Liver (tissue), 9 donors: ENCODE measurements around the gene ASMTL. TPM values are rescaled to one million over a fixed set of nuclear protein-coding genes. Genes with fewer than 3 reads are reported as not detected.

Experiments used
- DNase-seq: peaks from one replicate; pipeline ENCODE4 v3.0.0-alpha.2; 2017; ENCODE audit warnings: low spot score
- H3K27ac ChIP-seq, 2 donors: one replicate each; pipeline ENCODE4 v1.7.0; 2013; ENCODE audit warnings: inconsistent platforms in 2 of 2, low read length in 2 of 2, control low read depth in 1 of 2, low read depth in 1 of 2, mild to moderate bottlenecking in 1 of 2
- H3K27me3 ChIP-seq, 4 donors: one replicate each; pipeline versions ENCODE4 v1.6.1 to v1.7.0; 2013; ENCODE audit warnings: low read length in 3 of 4, inconsistent platforms in 1 of 4, mild to moderate bottlenecking in 1 of 4, moderate library complexity in 1 of 4; ENCODE audit not compliant: control insufficient read depth in 4 of 4, insufficient read depth in 4 of 4
- H3K36me3 ChIP-seq, 4 donors: one replicate each; pipeline versions ENCODE4 v1.6.1 to v1.7.0; 2013; ENCODE audit warnings: low read length in 3 of 4, mild to moderate bottlenecking in 3 of 4, low read depth in 1 of 4, moderate library complexity in 1 of 4; ENCODE audit not compliant: control insufficient read depth in 4 of 4, insufficient read depth in 3 of 4
- H3K4me1 ChIP-seq, 4 donors: one replicate each; pipeline versions ENCODE4 v1.6.1 to v1.7.0; 2013; ENCODE audit warnings: low read length in 3 of 4, mild to moderate bottlenecking in 3 of 4, moderate library complexity in 1 of 4; ENCODE audit not compliant: control insufficient read depth in 4 of 4, insufficient read depth in 4 of 4
- H3K4me3 ChIP-seq, 3 donors: one replicate each; pipeline versions ENCODE4 v1.6.1 to v1.7.0; 2013; ENCODE audit warnings: low read length in 3 of 3, control low read depth in 1 of 3, low read depth in 1 of 3, mild to moderate bottlenecking in 1 of 3
- H3K9ac ChIP-seq, 2 donors: one replicate each; pipeline ENCODE4 v1.7.0; 2013; ENCODE audit warnings: low read length in 2 of 2, mild to moderate bottlenecking in 2 of 2, moderate library complexity in 2 of 2, control low read depth in 1 of 2, low read depth in 1 of 2
- H3K9me3 ChIP-seq, 4 donors: one replicate each; pipeline versions ENCODE4 v1.6.1 to v1.7.0; 2013; ENCODE audit warnings: low read length in 3 of 4; ENCODE audit not compliant: control insufficient read depth in 4 of 4
- HNF4G ChIP-seq: IDR thresholded peaks from 2 replicates; pipeline ENCODE4 v1.6.1; 2016; ENCODE audit warnings: antibody characterized with exemption
- NR2F2 ChIP-seq: IDR thresholded peaks from 2 replicates; pipeline ENCODE4 v1.6.1; 2016; ENCODE audit warnings: antibody characterized with exemption
- RXRA ChIP-seq, 2 donors: IDR thresholded peaks; 2 replicates each; pipeline ENCODE4 v1.6.1; 2017 to 2018; ENCODE audit warnings: antibody characterized with exemption in 2 of 2, mild to moderate bottlenecking in 1 of 2
- SP1 ChIP-seq: IDR thresholded peaks from 2 replicates; pipeline ENCODE4 v1.6.1; 2018; ENCODE audit warnings: antibody characterized with exemption, mild to moderate bottlenecking
- WGBS: extraction: QIAGEN DNeasy Blood & Tissue Kit; methylation state at CpG from one replicate; pipeline ENCODE4 v1.1.7; 2013; 5-methylcytosine and 5-hydroxymethylcytosine counted together
- polyA plus RNA-seq, 2 donors: library from polyadenylated mRNA; stranded (reverse) in 1 of 2; unstranded in 1 of 2; fragments of 200-250 nt in 1 of 2; fragments of >200 nt in 1 of 2; fragmentation: Nextera tagmentation in 1 of 2; extraction: Ambion mirVana in 1 of 2; gene quantifications; one replicate each; pipeline versions ENCODE4 v1.2.1 to v1.2.3, GENCODE V29; 2013 to 2015
- total RNA-seq, 2 donors: library from RNA; depleted of rRNA; stranded (reverse); fragments of >200 nt; gene quantifications; one replicate each; pipeline ENCODE4 v1.2.3, GENCODE V29; 2014
- TF ChIP-seq, protein P1 (sequence below): IDR thresholded peaks from 2 replicates; pipeline ENCODE4 v1.6.1; 2016; ENCODE audit warnings: antibody characterized with exemption, mild to moderate bottlenecking
- TF ChIP-seq, protein P2 (sequence below): IDR thresholded peaks from 2 replicates; pipeline ENCODE4 v1.6.1; 2016; ENCODE audit warnings: antibody characterized with exemption
- TF ChIP-seq, protein P3 (sequence below): fragments of 150-350 bp; IDR thresholded peaks from 2 replicates; pipeline ENCODE4 v1.5.1; 2017; ENCODE audit warnings: improper control_type of control experiment, low read depth, low read length; ENCODE audit not compliant: missing input control
- donor health status: healthy.
- donor health status: healthy.
- donor health status: healthy.
- donor health status: healthy.
- donor health status: healthy.

The ASMTL gene
- total and polyA plus RNA-seq, 4 donors = 10.3 to 18.9 (median 11.6) TPM

DNA sequence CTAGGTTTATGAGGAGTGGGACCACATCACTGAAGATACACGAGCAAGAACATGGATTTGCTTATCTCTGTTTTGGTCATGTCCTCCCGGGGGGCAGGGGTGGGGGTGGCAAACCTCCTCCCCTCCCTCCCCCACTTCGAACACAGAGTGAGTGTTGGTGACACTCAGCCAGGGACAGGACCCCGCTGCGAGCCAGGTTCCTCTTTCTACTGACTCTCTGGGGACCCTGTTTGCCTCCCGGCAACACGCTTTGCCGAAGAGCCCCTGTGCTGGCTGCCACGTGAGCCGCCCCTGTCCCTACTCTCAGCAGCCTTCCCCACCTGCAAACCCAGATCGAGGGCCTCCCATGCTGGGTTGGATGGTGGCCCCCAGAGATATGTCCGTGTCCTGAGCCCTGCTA lies 49.5 kb upstream of the ASMTL start:
- no peaks in the 10 kb centered on the region for H3K9me3 ChIP-seq
- H3K27ac ChIP-seq = no peak overlapping the region
- H3K4me1 ChIP-seq = no peaks in the 10 kb centered on the region
- TF ChIP-seq, protein P1, sequence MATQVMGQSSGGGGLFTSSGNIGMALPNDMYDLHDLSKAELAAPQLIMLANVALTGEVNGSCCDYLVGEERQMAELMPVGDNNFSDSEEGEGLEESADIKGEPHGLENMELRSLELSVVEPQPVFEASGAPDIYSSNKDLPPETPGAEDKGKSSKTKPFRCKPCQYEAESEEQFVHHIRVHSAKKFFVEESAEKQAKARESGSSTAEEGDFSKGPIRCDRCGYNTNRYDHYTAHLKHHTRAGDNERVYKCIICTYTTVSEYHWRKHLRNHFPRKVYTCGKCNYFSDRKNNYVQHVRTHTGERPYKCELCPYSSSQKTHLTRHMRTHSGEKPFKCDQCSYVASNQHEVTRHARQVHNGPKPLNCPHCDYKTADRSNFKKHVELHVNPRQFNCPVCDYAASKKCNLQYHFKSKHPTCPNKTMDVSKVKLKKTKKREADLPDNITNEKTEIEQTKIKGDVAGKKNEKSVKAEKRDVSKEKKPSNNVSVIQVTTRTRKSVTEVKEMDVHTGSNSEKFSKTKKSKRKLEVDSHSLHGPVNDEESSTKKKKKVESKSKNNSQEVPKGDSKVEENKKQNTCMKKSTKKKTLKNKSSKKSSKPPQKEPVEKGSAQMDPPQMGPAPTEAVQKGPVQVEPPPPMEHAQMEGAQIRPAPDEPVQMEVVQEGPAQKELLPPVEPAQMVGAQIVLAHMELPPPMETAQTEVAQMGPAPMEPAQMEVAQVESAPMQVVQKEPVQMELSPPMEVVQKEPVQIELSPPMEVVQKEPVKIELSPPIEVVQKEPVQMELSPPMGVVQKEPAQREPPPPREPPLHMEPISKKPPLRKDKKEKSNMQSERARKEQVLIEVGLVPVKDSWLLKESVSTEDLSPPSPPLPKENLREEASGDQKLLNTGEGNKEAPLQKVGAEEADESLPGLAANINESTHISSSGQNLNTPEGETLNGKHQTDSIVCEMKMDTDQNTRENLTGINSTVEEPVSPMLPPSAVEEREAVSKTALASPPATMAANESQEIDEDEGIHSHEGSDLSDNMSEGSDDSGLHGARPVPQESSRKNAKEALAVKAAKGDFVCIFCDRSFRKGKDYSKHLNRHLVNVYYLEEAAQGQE = no peak
- TF ChIP-seq RXRA (IDR thresholded peaks at IDR 0.05) (no peak), SP1 (no peak), HNF4G (no peak), NR2F2 (no peak)
- TF ChIP-seq, protein P2, sequence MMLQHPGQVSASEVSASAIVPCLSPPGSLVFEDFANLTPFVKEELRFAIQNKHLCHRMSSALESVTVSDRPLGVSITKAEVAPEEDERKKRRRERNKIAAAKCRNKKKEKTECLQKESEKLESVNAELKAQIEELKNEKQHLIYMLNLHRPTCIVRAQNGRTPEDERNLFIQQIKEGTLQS = no peak
- no peak overlapping the region for H3K4me3 ChIP-seq
- H3K36me3 ChIP-seq = no peaks in the 10 kb centered on the region
- H3K9ac ChIP-seq = no peak overlapping the region
- WGBS = 68% methylated on average over 12 of the region's 12 CpGs
- DNase-seq = no peak
- no peaks in the 10 kb centered on the region for H3K27me3 ChIP-seq

DNA sequence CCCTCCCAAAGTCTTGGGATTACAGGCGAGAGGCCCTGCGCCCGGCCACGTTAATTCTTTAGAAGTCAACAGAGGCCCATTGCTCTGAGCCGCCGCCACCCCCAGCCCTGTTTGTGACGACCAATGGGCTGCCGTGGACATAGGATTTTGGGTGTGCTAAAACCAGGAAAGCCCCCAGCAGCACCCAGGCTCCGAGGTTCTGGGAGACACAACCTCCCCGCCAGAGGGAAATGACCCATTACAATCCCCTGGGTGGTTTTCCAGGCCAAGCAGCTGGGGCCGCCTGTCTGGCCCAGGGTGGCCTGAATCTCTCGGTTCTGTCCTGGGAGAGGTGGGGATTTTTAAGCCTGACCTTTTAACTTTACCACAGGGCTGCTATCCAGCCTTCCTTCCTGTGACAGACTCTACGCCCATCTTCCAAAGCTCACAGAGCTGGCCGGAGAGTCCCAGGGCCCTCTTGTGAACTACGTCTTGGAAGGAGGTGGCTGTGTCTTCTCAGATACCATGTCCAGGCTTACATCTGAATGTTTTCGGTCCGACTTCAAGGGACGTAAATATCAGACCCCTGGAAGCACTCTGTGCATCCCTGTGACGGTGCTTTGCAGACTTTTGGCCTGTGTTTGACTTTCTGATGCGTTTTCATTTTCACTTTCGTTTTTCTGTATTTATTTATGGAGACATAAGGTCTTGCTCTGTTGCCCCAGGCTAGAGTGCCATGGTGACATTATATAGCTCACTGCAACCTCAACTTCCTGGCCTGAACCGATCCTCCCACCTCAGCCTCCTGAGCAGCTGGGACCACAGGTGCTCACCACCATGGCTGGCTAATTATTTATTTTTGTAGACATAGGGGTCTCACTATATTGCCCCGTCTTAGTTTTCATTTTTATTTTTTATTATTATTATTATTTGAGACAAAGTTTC lies 48.3 kb upstream of the ASMTL start:
- no peaks in the 10 kb centered on the region for H3K4me1 ChIP-seq
- peak overlapping the region; percentile 53 to 66 for H3K27ac ChIP-seq
- H3K9ac ChIP-seq = peak overlapping the region in 1 of 2 donors; percentile 3
- peak overlapping the region in 1 of 3 donors; percentile 6 for H3K4me3 ChIP-seq
- no peaks in the 10 kb centered on the region for H3K36me3 ChIP-seq
- DNase-seq = no peak
- TF ChIP-seq, protein P1 = peak; percentile 35
- TF ChIP-seq NR2F2 = peak; percentile 45
- TF ChIP-seq, protein P3, sequence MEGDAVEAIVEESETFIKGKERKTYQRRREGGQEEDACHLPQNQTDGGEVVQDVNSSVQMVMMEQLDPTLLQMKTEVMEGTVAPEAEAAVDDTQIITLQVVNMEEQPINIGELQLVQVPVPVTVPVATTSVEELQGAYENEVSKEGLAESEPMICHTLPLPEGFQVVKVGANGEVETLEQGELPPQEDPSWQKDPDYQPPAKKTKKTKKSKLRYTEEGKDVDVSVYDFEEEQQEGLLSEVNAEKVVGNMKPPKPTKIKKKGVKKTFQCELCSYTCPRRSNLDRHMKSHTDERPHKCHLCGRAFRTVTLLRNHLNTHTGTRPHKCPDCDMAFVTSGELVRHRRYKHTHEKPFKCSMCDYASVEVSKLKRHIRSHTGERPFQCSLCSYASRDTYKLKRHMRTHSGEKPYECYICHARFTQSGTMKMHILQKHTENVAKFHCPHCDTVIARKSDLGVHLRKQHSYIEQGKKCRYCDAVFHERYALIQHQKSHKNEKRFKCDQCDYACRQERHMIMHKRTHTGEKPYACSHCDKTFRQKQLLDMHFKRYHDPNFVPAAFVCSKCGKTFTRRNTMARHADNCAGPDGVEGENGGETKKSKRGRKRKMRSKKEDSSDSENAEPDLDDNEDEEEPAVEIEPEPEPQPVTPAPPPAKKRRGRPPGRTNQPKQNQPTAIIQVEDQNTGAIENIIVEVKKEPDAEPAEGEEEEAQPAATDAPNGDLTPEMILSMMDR = no peak
- no peaks in the 10 kb centered on the region for H3K9me3 ChIP-seq
- H3K27me3 ChIP-seq = no peaks in the 10 kb centered on the region
- whole genome bisulfite sequencing = 69% methylated on average over 23 of the region's 23 CpGs
